ENCODE results near the gene SAMD7. TPM values are rescaled to one million over a fixed set of nuclear protein-coding genes. Genes with fewer than 3 reads are reported as not detected.

Gene SAMD7
- total RNA-seq, 1 experiment from 2014 or later, result not detected

DNA sequence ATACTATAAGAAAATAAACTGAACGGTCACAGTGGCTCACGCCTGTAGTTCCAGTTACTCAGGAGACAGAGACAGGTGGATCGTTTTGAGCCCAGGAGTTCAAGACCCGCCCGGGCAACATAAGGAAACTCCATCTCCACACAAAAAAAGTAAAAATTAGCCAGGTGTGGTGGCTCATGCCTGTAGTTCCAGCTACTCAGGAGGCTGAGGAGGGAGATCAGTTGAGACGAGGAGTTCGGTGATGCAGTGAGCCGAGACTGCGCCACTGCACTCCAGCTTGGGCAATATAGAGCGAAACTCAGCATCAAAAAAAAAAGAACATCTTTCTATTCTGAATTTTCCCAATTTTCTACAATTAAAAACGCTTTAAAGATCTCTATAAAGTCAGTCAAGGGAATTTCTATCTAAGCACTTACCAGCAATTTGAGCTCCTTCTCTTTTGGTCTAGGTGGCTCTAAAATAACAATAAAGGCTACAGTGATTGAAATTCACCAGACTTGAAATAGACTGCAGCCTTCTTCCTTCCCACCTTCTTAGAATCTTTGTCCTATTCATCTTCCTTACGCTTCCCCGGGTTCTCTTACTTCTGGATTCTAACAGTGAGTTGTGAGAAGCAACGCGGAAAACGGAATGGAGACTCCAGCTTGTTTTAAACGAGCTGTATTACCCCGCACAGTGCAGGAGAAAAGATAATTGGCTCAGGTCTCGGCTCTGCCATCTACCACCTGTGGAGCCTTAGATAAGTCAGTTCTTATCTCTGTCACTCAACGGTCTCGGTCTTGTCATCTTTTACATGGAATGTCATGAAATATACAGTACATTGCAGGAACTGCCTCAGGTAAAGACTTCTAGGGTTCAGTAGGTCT is 54.4 kb downstream of the SAMD7 start:
- intact Hi-C loops (cut with micrococcal nuclease), result loop anchor here (1.0 to 2.0 kb wide), 2 partner anchors 102 to 193 kb away; partner anchors contain the start of gene MYNN
- POLR2A ChIA-PET, result interaction anchor here (0.6 to 4.7 kb wide), 13 partner anchors 8 to 1797 kb away, joined by 3 to 35 read pairs (median 3); partner anchors contain the start of genes MYNN and RPL22L1
- peaks cover 11% of the 10 kb centered on the region for H3K9me3 Mint-ChIP-seq (ENCODE audit: unreplicated experiment)
- BruUV-seq (replicated peaks), result TSS peak; percentile 22
- H3K4me1 Mint-ChIP-seq (ENCODE audit: insufficient read depth, unreplicated experiment), result peaks cover 17% of the 10 kb centered on the region
- CTCF ChIA-PET, result interaction anchor here (0.6 to 1.8 kb wide), 8 partner anchors 10 to 809 kb away, joined by 3 to 8 read pairs (median 4); no protein-coding TSS in a partner anchor
- H3K36me3 Mint-ChIP-seq (ENCODE audit: insufficient read depth, unreplicated experiment), result no peaks in the 10 kb centered on the region
- H3K27me3 Mint-ChIP-seq (ENCODE audit: insufficient read depth, unreplicated experiment), result no peaks in the 10 kb centered on the region
- TF ChIP-seq, protein P1, sequence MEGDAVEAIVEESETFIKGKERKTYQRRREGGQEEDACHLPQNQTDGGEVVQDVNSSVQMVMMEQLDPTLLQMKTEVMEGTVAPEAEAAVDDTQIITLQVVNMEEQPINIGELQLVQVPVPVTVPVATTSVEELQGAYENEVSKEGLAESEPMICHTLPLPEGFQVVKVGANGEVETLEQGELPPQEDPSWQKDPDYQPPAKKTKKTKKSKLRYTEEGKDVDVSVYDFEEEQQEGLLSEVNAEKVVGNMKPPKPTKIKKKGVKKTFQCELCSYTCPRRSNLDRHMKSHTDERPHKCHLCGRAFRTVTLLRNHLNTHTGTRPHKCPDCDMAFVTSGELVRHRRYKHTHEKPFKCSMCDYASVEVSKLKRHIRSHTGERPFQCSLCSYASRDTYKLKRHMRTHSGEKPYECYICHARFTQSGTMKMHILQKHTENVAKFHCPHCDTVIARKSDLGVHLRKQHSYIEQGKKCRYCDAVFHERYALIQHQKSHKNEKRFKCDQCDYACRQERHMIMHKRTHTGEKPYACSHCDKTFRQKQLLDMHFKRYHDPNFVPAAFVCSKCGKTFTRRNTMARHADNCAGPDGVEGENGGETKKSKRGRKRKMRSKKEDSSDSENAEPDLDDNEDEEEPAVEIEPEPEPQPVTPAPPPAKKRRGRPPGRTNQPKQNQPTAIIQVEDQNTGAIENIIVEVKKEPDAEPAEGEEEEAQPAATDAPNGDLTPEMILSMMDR (IDR thresholded peaks at IDR 0.05; ENCODE audit: unreplicated experiment), result no peak
- no peak for DNase-seq (ENCODE audit: unreplicated experiment)
- H3K4me3 Mint-ChIP-seq (ENCODE audit: unreplicated experiment), result peak overlapping the region; percentile 68
- H3K27ac Mint-ChIP-seq (ENCODE audit: low read depth, unreplicated experiment), result peak overlapping the region; percentile 99

DNA sequence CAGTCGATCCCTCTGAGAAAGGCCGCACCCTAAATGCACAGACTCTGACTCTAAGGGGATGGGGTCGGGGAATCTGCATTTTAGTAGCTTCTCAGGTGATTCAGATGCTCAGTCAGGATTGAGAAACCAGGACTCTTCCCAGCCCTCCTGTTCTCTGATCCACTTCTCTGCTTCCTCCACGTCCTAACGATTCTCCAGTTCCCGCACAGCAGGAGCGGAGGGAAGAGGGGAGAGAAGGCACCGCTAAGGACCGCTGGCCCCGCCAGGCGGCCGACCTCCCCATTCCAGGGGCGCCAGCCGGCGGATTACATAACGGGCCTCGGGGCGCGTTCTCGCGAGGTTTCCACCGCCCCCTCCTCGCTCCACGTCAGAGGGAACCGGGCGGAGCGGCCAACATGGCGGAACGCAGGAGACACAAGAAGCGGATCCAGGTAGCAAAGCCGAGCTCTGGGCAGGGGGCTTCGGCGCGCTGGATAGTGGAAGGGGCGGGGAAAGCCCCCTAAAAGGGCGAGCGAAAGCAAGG is 55.1 kb downstream of the SAMD7 start, which contains the start of gene SEC62:
Gene SEC62 (plus strand): TSS at position 380 of the 523 bp plus-strand sequence. CDS start 16 bp downstream, at position 396.
- TF ChIP-seq, protein P1 (IDR thresholded peaks at IDR 0.05; ENCODE audit: unreplicated experiment), result no peak
- H3K27ac Mint-ChIP-seq (ENCODE audit: low read depth, unreplicated experiment), result peak within 1 kb of the TSS; percentile 99
- H3K9me3 Mint-ChIP-seq (ENCODE audit: unreplicated experiment), result peaks cover 11% of the 10 kb centered on the region
- H3K27me3 Mint-ChIP-seq (ENCODE audit: insufficient read depth, unreplicated experiment), result no peaks in the 10 kb centered on the region
- H3K4me1 Mint-ChIP-seq (ENCODE audit: insufficient read depth, unreplicated experiment), result peaks cover 17% of the 10 kb centered on the region
- no peaks in the 10 kb centered on the region for H3K36me3 Mint-ChIP-seq (ENCODE audit: insufficient read depth, unreplicated experiment)
- intact Hi-C loops (cut with micrococcal nuclease), result loop anchor here (1.0 to 2.0 kb wide), 2 partner anchors 103 to 194 kb away; partner anchors contain the start of gene MYNN
- no TSS peak for BruUV-seq (replicated peaks)
- DNase-seq (ENCODE audit: unreplicated experiment), result peak; percentile 90
- ChIA-PET CTCF (interaction anchor here (0.6 to 1.8 kb wide), 14 partner anchors 10 to 809 kb away, joined by 3 to 8 read pairs (median 4); no protein-coding TSS in a partner anchor), POLR2A (interaction anchor here (0.5 to 4.7 kb wide), 21 partner anchors 9 to 1796 kb away, joined by 3 to 35 read pairs (median 4); partner anchors contain the start of gene MYNN)
- peak within 1 kb of the TSS; percentile 68 for H3K4me3 Mint-ChIP-seq (ENCODE audit: unreplicated experiment)

DNA sequence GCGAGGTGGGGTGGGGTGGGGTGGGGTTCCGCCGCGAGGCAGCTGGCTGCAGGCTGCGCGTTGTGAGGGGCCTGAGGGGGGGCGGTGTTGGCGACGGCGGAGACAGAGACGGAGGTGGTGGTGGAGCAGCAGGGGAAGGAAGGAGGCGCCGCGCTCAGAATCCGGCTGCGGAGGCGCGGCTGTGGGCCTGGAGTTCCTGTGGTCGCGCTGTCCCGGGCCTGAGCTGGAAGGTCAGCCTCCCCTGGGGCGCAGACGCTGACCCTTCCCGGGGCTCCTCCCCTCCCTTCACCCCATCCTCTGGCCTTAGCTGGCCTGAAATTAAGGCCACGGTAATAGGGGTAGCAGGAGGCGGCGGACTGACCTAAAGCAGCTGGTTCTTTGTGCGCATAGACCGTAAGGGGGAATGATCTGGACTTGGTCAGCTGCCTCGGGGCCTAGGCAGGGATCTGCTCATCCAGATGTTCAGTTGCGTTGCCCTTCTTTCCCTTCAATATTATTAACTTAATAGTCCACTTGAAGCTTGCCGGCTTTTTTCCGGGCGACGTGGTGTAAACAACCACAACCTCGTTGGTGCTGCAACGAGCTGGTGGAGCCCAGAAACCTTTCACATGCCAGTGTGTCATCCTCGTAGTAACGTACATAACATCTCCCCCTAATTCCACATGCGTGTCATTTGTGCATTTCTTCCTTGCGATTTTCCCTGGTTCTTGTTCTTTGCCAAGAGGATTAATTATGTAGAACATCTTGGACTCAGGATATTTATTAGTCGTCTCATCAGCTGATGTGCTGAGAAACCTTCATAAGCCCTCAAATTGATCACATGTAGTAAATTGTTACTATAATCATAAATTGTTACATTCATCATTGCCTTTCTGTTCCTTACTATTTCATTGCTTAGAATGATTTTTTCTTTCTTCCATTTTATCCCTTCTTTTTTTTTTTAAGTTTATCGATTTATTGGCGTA is 55.9 kb downstream of the SAMD7 start:
- Mint-ChIP-seq H3K9me3 (ENCODE audit: unreplicated experiment) (peaks cover 11% of the 10 kb centered on the region), H3K4me3 (ENCODE audit: unreplicated experiment) (peak overlapping the region; percentile 68), H3K36me3 (ENCODE audit: insufficient read depth, unreplicated experiment) (peaks cover 4% of the 10 kb centered on the region), H3K4me1 (ENCODE audit: insufficient read depth, unreplicated experiment) (peaks cover 23% of the 10 kb centered on the region), H3K27me3 (ENCODE audit: insufficient read depth, unreplicated experiment) (no peaks in the 10 kb centered on the region), H3K27ac (ENCODE audit: low read depth, unreplicated experiment) (peak overlapping the region; percentile 99)
- TF ChIP-seq, protein P1 (IDR thresholded peaks at IDR 0.05; ENCODE audit: unreplicated experiment), result no peak
- DNase-seq (ENCODE audit: unreplicated experiment), result peak; percentile 39
- intact Hi-C loops (cut with micrococcal nuclease), result loop anchor here (1.0 to 2.0 kb wide), 2 partner anchors 104 to 194 kb away; partner anchors contain the start of gene MYNN
- CTCF ChIA-PET, result interaction anchor here (0.6 to 1.8 kb wide), 15 partner anchors 10 to 204 kb away, joined by 3 to 6 read pairs (median 3); partner anchors contain the start of gene MYNN
- POLR2A ChIA-PET, result interaction anchor here (0.5 to 4.7 kb wide), 18 partner anchors 9 to 518 kb away, joined by 3 to 35 read pairs (median 4); partner anchors contain the start of gene MYNN
- BruUV-seq (replicated peaks), result no TSS peak

Measured in MCF 10A (cell line).